GM15510 (cell line): ENCODE measurements around the gene MARCHF3.

Experiments used
- POLR2A ChIP-seq: IDR thresholded peaks from 3 replicates; pipeline ENCODE4 v1.6.1; 2011; ENCODE audit warnings: borderline replicate concordance; ENCODE audit not compliant: insufficient read length; ENCODE audit errors: extremely low read depth

The MARCHF3 gene

GRCh38 chr5:127004721-127005120 lies 25.6 kb downstream of the MARCHF3 start:
- no peak for TF ChIP-seq POLR2A

- TF ChIP-seq POLR2A: no peak
Measured at GRCh38 chr5:127003798-127004495, 26.4 kb downstream of the MARCHF3 start.

- TF ChIP-seq POLR2A: no peak
Measured at GRCh38 chr5:127002390-127002789, 28.0 kb downstream of the MARCHF3 start.

- TF ChIP-seq POLR2A: no peak
Measured at GRCh38 chr5:127001621-127002296, 28.6 kb downstream of the MARCHF3 start.

GRCh38 chr5:126998895-126999570 lies 31.3 kb downstream of the MARCHF3 start:
- TF ChIP-seq POLR2A: no peak

GRCh38 chr5:126998201-126998631 lies 32.1 kb downstream of the MARCHF3 start:
- no peak for TF ChIP-seq POLR2A

GRCh38 chr5:126995689-126996088 lies 34.7 kb downstream of the MARCHF3 start:
- no peak for TF ChIP-seq POLR2A

- TF ChIP-seq POLR2A: no peak
Measured at GRCh38 chr5:126995039-126995438, 35.3 kb downstream of the MARCHF3 start.

- no peak for TF ChIP-seq POLR2A
Measured at GRCh38 chr5:126994485-126994884, 35.9 kb downstream of the MARCHF3 start.

GRCh38 chr5:126988021-126988569 lies 42.3 kb downstream of the MARCHF3 start:
- TF ChIP-seq POLR2A: no peak

- no peak for TF ChIP-seq POLR2A
Measured at GRCh38 chr5:126987271-126987899, 43.0 kb downstream of the MARCHF3 start.

GRCh38 chr5:126984632-126985031 lies 45.7 kb downstream of the MARCHF3 start:
- TF ChIP-seq POLR2A: no peak

- no peak for TF ChIP-seq POLR2A
Measured at GRCh38 chr5:126983874-126984266, 46.5 kb downstream of the MARCHF3 start.

GRCh38 chr5:126982926-126983873 lies 47.2 kb downstream of the MARCHF3 start:
- no peak for TF ChIP-seq POLR2A
